K562 (cell line): Measurements from ENCODE around the gene DDAH2. TPM values are rescaled to one million over a fixed set of nuclear protein-coding genes. Genes with fewer than 3 reads are reported as not detected.

ENCODE experiments used
- BCL6 ChIP-seq: fragments of 250-450 bp; sonication (Bioruptor Pico); IDR thresholded peaks from 2 replicates; pipeline ENCODE4 v1.4.0; 2020
- DIDO1 ChIP-seq: fragments of 450-650 bp; IDR thresholded peaks from 2 replicates; pipeline ENCODE4 v1.6.1; 2016; ENCODE audit warnings: low read depth, missing biosample characterization, missing genetic modification characterization
- SMAD4 ChIP-seq: fragments of 250-450 bp; sonication (Bioruptor Pico); conservative IDR thresholded peaks from 2 replicates; pipeline ENCODE4 v1.8.0; 2021; ENCODE audit warnings: inconsistent platforms, mild to moderate bottlenecking, moderate library complexity
- SUPT5H ChIP-seq: fragments of 450-650 bp; IDR thresholded peaks from 2 replicates; pipeline ENCODE4 v1.6.1; 2016
- TEAD4 ChIP-seq, 2 experiments: sonication (generic) in 1 of 2; formaldehyde crosslinking in 1 of 2; IDR thresholded peaks; 2 replicates each; pipeline versions ENCODE4 v1.6.1 to v1.8.0; 2012 to 2022; ENCODE audit warnings: borderline replicate concordance in 1 of 2, inconsistent platforms in 1 of 2, low read length in 1 of 2, mild to moderate bottlenecking in 1 of 2, missing genetic modification reagents in 1 of 2
- TRIM24 ChIP-seq, 2 experiments: fragments of 450-650 bp; IDR thresholded peaks; 2 replicates each; pipeline ENCODE4 v1.6.1; 2016
- XRCC5 ChIP-seq: fragments of 200-400 bp; formaldehyde crosslinking; IDR thresholded peaks from 2 replicates; pipeline ENCODE4 v1.6.1; 2017; ENCODE audit warnings: low read depth, mild to moderate bottlenecking, low read length
- ZNF146 ChIP-seq: IDR thresholded peaks from one replicate; pipeline ENCODE4 v1.6.1; 2018; ENCODE audit warnings: missing compliant biosample characterization; ENCODE audit not compliant: unreplicated experiment
- ZNF79 ChIP-seq: fragments of 250-450 bp; sonication (Bioruptor Pico); IDR thresholded peaks from 2 replicates; pipeline ENCODE4 v1.4.0; 2020; ENCODE audit warnings: low read depth, mild to moderate bottlenecking, moderate library complexity
- polyA plus RNA-seq, 8 experiments: library from polyadenylated mRNA; depleted of rRNA in 4 of 8; stranded (reverse) in 5 of 8; unstranded in 3 of 8; fragments of >200 nt; fragmentation: Nextera tagmentation in 2 of 8; fragmentation: Illumina TruSeq in 1 of 8; extraction: Ambion mirVana in 2 of 8; extraction: Trizol in 1 of 8; gene quantifications; 2 replicates each; pipeline versions ENCODE4 v1.2.1 to v1.2.3, GENCODE V29; 2011 to 2014; ENCODE audit warnings: inconsistent platforms in 1 of 8, missing spikeins in 1 of 8
- total RNA-seq, 7 experiments: library from RNA; depleted of rRNA in 6 of 7; stranded (reverse); fragments of >200 nt in 6 of 7; fragmentation: Illumina TruSeq in 2 of 7; extraction: Trizol in 2 of 7; gene quantifications; 2 replicates each; pipeline versions ENCODE4 v1.2.1 to v1.2.3, GENCODE V29; 2011 to 2021; ENCODE audit warnings: low replicate concordance in 1 of 7
- TF ChIP-seq, protein P1 (sequence below): sonication (generic); formaldehyde crosslinking; IDR thresholded peaks from 2 replicates; pipeline ENCODE4 v1.8.0; 2022; ENCODE audit warnings: mild to moderate bottlenecking, missing genetic modification reagents
- TF ChIP-seq, protein P2 (sequence below): sonication (generic); formaldehyde crosslinking; IDR thresholded peaks from 2 replicates; pipeline ENCODE4 v1.9.0; 2022; ENCODE audit warnings: mild to moderate bottlenecking, missing genetic modification reagents
- TF ChIP-seq, protein P3 (sequence below): fragments of 450-650 bp; formaldehyde crosslinking; conservative IDR thresholded peaks from 2 replicates; pipeline ENCODE4 v1.4.0; 2022; ENCODE audit warnings: mild to moderate bottlenecking, missing genetic modification characterization
- TF ChIP-seq, protein P4 (sequence below): sonication (generic); formaldehyde crosslinking; IDR thresholded peaks from 2 replicates; pipeline ENCODE4 v1.8.0; 2022; ENCODE audit warnings: mild to moderate bottlenecking, low read depth, missing genetic modification reagents
- TF ChIP-seq, protein P5 (sequence below): fragments of 450-650 bp; IDR thresholded peaks from 2 replicates; pipeline ENCODE4 v1.7.0; 2016; ENCODE audit warnings: borderline replicate concordance
- TF ChIP-seq, protein P6 (sequence below): fragments of 450-650 bp; IDR thresholded peaks from 2 replicates; pipeline ENCODE4 v1.6.1; 2014; ENCODE audit warnings: low read depth, mild to moderate bottlenecking, moderate library complexity, borderline replicate concordance

Gene DDAH2
- total and polyA plus RNA-seq, 9 of the 15 experiments (the other 6 are each of a cell fraction or from before 2014, with no cell fraction given): 1.8 to 45.4 (median 21.4) TPM

DNA sequence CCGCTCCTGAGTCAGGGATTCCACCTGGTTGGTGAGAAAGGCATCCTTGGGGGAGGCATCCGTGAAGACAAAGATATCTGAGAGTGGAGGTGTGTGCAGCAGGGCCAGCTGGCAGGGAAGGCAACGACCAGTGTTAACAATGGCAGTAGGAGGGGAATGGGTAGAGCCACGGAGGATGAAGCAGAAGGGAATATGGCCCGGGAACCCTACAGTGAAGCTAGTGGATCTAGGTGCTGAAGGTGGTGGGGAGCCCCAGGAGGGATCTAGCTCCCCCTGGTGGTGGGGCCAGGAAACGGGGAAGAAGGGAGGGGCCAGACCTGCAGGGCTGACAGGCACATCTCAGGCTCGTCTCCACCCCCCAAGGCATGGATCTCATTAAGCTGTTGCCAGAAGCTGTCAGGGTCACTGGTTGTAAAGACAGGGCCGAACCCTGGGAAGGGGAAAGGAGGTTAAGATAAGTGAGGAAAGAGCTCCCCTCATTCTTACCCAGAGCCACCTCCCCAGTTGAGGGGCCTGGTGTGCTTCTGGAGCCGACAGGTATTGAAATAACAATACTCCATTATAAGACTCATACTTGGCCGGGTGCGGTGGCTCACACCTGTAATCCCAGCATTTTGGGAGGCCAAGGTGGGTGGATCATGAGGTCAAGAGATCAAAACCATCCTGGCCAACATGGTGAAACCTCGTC, 40.7 kb upstream of the DDAH2 start (continued):
- TF ChIP-seq, protein P1, sequence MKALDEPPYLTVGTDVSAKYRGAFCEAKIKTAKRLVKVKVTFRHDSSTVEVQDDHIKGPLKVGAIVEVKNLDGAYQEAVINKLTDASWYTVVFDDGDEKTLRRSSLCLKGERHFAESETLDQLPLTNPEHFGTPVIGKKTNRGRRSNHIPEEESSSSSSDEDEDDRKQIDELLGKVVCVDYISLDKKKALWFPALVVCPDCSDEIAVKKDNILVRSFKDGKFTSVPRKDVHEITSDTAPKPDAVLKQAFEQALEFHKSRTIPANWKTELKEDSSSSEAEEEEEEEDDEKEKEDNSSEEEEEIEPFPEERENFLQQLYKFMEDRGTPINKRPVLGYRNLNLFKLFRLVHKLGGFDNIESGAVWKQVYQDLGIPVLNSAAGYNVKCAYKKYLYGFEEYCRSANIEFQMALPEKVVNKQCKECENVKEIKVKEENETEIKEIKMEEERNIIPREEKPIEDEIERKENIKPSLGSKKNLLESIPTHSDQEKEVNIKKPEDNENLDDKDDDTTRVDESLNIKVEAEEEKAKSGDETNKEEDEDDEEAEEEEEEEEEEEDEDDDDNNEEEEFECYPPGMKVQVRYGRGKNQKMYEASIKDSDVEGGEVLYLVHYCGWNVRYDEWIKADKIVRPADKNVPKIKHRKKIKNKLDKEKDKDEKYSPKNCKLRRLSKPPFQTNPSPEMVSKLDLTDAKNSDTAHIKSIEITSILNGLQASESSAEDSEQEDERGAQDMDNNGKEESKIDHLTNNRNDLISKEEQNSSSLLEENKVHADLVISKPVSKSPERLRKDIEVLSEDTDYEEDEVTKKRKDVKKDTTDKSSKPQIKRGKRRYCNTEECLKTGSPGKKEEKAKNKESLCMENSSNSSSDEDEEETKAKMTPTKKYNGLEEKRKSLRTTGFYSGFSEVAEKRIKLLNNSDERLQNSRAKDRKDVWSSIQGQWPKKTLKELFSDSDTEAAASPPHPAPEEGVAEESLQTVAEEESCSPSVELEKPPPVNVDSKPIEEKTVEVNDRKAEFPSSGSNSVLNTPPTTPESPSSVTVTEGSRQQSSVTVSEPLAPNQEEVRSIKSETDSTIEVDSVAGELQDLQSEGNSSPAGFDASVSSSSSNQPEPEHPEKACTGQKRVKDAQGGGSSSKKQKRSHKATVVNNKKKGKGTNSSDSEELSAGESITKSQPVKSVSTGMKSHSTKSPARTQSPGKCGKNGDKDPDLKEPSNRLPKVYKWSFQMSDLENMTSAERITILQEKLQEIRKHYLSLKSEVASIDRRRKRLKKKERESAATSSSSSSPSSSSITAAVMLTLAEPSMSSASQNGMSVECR (CRISPR knock-in tag): peak; percentile 79; the same call in 1 of the 2 replicates
- TF ChIP-seq TEAD4 (IDR thresholded peaks at IDR 0.05; ENCODE audit: low read length): 0 out of 2 replicates have a peak, but pooled peaks have one; percentile 36
- TF ChIP-seq TEAD4 (CRISPR knock-in tag; IDR thresholded peaks at IDR 0.05; ENCODE audit: borderline replicate concordance): no peak
- TF ChIP-seq ZNF79 (CRISPR knock-in tag): no peak
- 0 out of 2 replicates have a peak, but pooled peaks have one; percentile 14 for TF ChIP-seq DIDO1 (tag)
- TF ChIP-seq SUPT5H: no peak
- TF ChIP-seq, protein P2, sequence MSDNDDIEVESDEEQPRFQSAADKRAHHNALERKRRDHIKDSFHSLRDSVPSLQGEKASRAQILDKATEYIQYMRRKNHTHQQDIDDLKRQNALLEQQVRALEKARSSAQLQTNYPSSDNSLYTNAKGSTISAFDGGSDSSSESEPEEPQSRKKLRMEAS (CRISPR knock-in tag): peak; percentile 42; the same call in 1 of the 2 replicates
- peak; percentile 64 for TF ChIP-seq SMAD4 (CRISPR knock-in tag)
- TF ChIP-seq, protein P3, sequence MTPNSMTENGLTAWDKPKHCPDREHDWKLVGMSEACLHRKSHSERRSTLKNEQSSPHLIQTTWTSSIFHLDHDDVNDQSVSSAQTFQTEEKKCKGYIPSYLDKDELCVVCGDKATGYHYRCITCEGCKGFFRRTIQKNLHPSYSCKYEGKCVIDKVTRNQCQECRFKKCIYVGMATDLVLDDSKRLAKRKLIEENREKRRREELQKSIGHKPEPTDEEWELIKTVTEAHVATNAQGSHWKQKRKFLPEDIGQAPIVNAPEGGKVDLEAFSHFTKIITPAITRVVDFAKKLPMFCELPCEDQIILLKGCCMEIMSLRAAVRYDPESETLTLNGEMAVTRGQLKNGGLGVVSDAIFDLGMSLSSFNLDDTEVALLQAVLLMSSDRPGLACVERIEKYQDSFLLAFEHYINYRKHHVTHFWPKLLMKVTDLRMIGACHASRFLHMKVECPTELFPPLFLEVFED: peak; percentile 92
- TF ChIP-seq, protein P4, sequence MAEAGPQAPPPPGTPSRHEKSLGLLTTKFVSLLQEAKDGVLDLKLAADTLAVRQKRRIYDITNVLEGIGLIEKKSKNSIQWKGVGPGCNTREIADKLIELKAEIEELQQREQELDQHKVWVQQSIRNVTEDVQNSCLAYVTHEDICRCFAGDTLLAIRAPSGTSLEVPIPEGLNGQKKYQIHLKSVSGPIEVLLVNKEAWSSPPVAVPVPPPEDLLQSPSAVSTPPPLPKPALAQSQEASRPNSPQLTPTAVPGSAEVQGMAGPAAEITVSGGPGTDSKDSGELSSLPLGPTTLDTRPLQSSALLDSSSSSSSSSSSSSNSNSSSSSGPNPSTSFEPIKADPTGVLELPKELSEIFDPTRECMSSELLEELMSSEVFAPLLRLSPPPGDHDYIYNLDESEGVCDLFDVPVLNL (CRISPR knock-in tag): no peak
- TF ChIP-seq BCL6 (CRISPR knock-in tag): no peak
- TF ChIP-seq, protein P5, sequence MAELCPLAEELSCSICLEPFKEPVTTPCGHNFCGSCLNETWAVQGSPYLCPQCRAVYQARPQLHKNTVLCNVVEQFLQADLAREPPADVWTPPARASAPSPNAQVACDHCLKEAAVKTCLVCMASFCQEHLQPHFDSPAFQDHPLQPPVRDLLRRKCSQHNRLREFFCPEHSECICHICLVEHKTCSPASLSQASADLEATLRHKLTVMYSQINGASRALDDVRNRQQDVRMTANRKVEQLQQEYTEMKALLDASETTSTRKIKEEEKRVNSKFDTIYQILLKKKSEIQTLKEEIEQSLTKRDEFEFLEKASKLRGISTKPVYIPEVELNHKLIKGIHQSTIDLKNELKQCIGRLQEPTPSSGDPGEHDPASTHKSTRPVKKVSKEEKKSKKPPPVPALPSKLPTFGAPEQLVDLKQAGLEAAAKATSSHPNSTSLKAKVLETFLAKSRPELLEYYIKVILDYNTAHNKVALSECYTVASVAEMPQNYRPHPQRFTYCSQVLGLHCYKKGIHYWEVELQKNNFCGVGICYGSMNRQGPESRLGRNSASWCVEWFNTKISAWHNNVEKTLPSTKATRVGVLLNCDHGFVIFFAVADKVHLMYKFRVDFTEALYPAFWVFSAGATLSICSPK: peak; percentile 28; the same call in 1 of the 2 replicates
- TF ChIP-seq ZNF146 (CRISPR knock-in tag): no peak
- TF ChIP-seq XRCC5: peak; percentile 99
- TF ChIP-seq, protein P6, sequence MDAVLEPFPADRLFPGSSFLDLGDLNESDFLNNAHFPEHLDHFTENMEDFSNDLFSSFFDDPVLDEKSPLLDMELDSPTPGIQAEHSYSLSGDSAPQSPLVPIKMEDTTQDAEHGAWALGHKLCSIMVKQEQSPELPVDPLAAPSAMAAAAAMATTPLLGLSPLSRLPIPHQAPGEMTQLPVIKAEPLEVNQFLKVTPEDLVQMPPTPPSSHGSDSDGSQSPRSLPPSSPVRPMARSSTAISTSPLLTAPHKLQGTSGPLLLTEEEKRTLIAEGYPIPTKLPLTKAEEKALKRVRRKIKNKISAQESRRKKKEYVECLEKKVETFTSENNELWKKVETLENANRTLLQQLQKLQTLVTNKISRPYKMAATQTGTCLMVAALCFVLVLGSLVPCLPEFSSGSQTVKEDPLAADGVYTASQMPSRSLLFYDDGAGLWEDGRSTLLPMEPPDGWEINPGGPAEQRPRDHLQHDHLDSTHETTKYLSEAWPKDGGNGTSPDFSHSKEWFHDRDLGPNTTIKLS: no peak
- TF ChIP-seq TRIM24 (IDR thresholded peaks at IDR 0.05): no peak
